NB4 (cell line): ENCODE data around the gene MRRF.

Source experiments
- DNase-seq: peaks from one replicate; pipeline ENCODE4 v3.0.0; 2010; ENCODE audit warnings: low read depth
- H3K4me3 ChIP-seq: one replicate; pipeline ENCODE4 v1.5.1; 2011; ENCODE audit warnings: mild to moderate bottlenecking, low read depth, low read length, moderate library complexity
- MYC ChIP-seq: IDR thresholded peaks from 2 replicates; pipeline ENCODE4 v1.6.1; 2011; ENCODE audit warnings: low read depth, low read length
- POLR2A ChIP-seq: IDR thresholded peaks from 2 replicates; pipeline ENCODE4 v1.6.1; 2011; ENCODE audit warnings: mild to moderate bottlenecking; ENCODE audit not compliant: insufficient read length; ENCODE audit errors: extremely low read depth
- TF ChIP-seq, protein P1 (sequence below): IDR thresholded peaks from one replicate; pipeline ENCODE4 v1.5.1; 2012; ENCODE audit warnings: low read depth, low read length
- TF ChIP-seq, protein P2 (sequence below): IDR thresholded peaks from 2 replicates; pipeline ENCODE4 v1.6.1; 2011; ENCODE audit warnings: low read depth, low read length

Gene MRRF

DNA sequence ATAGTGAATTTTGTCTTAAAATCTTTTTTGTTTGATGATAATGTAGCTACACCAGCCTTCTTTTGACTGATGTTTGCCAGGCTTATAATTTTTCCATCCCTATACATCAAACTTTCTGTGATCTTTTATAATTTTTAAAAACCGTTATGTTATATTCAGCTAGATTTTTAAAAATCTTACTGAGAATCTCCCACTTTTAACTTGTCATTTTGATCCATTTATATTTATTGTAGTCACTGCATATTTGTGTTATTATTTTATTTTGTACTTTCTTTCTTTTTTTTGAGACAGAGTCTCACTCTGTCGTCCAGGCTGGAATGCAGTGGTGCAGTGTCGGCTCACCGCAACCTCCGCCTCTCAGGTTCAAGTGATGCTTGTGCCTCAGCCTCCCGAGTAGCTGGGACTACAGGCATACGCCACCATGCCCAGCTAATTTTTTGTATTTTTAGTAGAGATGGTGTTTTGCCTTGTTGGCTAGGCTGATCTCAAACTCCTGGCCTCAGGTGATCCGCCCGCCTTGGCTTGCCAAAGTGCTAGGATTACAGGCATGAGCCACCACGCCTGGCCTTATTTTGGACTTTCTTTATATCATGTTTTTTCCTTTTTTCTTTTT is 12.7 kb downstream of the MRRF start:
- no peak overlapping the region for H3K4me3 ChIP-seq
- no peak for DNase-seq
- no peak for TF ChIP-seq MYC
- TF ChIP-seq POLR2A: no peak
- TF ChIP-seq, protein P1, sequence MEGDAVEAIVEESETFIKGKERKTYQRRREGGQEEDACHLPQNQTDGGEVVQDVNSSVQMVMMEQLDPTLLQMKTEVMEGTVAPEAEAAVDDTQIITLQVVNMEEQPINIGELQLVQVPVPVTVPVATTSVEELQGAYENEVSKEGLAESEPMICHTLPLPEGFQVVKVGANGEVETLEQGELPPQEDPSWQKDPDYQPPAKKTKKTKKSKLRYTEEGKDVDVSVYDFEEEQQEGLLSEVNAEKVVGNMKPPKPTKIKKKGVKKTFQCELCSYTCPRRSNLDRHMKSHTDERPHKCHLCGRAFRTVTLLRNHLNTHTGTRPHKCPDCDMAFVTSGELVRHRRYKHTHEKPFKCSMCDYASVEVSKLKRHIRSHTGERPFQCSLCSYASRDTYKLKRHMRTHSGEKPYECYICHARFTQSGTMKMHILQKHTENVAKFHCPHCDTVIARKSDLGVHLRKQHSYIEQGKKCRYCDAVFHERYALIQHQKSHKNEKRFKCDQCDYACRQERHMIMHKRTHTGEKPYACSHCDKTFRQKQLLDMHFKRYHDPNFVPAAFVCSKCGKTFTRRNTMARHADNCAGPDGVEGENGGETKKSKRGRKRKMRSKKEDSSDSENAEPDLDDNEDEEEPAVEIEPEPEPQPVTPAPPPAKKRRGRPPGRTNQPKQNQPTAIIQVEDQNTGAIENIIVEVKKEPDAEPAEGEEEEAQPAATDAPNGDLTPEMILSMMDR: no peak
- TF ChIP-seq, protein P2, sequence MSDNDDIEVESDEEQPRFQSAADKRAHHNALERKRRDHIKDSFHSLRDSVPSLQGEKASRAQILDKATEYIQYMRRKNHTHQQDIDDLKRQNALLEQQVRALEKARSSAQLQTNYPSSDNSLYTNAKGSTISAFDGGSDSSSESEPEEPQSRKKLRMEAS: no peak

DNA sequence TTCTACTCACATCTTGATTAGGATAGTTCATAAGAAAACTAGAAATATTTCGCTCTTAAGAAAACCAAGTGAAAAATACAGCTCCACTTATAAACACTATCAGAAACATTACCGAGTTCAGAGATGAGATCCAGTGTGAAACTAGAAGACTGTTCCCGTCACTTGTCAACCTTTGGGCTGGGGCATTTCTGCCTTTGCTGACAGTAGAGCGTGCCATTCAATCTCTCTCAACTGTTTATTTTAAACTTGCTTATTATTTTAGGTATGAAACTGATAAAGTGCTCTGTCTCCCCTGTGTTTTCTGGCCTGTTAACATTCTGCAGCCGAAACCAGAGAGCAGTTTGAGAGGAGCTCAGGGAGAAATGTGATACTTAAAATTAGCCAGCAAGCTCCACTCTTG is 16.7 kb downstream of the MRRF start:
- DNase-seq: no peak

DNA sequence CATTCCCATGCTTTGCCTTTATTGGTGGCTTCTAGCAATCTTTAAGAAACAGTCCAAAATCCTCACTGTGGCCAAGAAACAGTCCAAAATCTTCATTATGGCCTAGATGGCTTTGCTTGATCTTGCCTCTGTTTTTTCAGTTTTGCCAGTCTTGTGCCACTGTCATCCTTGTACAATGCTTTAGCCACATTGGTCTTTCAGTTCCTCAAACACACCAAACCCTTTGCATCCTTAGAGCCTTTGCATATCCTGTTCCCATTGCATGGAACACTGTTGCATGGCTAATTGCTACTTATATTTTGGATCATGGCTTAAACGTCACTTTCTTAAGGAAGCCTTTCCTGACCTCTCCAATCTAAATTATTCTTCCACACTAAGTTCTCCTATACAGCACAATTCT is 22.1 kb downstream of the MRRF start:
- no peak overlapping the region for H3K4me3 ChIP-seq
- DNase-seq: no peak
- TF ChIP-seq, protein P2: no peak
- TF ChIP-seq POLR2A: no peak
- TF ChIP-seq MYC: no peak
- TF ChIP-seq, protein P1: no peak

More for the DNA sequence above, 16.7 kb downstream of the MRRF start:
- TF ChIP-seq POLR2A: no peak
- TF ChIP-seq, protein P2: no peak
- TF ChIP-seq MYC: no peak
- TF ChIP-seq, protein P1: no peak
- H3K4me3 ChIP-seq: no peak overlapping the region

DNA sequence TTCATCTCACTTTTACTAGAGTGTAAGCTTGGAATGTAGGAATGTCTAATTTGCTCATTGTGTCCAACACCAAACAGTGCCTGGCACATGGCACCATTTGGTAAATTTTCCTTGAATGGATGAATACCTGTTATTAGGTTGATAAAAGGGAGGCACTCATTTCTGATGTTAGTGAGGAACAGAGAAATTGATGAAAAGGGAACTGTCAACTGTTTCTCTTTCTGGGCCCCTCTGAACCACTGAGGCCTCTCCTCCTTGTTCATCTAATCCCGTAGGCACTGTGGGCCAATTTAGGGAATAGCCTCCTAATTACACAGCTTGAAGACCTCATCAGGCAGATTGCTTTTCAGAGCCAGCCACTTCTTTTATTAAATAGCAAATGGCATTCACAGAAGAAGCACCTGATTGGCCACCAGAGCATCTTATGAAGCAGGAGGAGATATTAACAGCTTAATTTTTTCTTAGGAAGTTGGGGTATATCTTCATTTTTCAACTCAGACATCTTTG is 22.6 kb downstream of the MRRF start:
- no peak for DNase-seq
- H3K4me3 ChIP-seq: no peak overlapping the region
- no peak for TF ChIP-seq MYC
- TF ChIP-seq, protein P1: no peak
- no peak for TF ChIP-seq POLR2A
- TF ChIP-seq, protein P2: no peak

DNA sequence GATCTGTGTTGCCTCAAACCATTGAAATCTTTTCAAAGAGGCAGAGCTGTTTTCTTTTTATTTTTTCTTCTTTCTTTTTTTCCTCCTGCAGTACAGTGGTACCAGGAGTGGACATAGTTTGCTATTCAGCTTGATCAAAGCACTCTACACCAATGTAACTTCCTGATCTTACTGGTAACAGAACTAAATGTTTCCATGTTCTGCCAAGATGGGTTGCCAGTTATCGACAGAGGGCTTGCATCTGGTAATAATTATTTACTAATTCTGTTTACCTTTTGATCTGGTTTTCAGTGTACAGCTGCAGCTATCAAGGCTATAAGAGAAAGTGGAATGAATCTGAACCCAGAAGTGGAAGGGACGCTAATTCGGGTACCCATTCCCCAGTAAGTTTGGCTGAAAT is 26.8 kb downstream of the MRRF start:
- no peak for TF ChIP-seq MYC
- no peak for TF ChIP-seq POLR2A
- TF ChIP-seq, protein P1: no peak
- TF ChIP-seq, protein P2: no peak
- H3K4me3 ChIP-seq: no peak overlapping the region
- DNase-seq: no peak
